Neuron (in vitro differentiated cells): ENCODE measurements around the gene SNX13.

Experiments used
- H2AFZ ChIP-seq: one replicate; pipeline ENCODE4 v1.6.1; 2013; ENCODE audit warnings: low read depth, mild to moderate bottlenecking, inconsistent platforms, low read length, moderate library complexity
- H3K27me3 ChIP-seq: one replicate; pipeline ENCODE4 v1.6.1; 2013; ENCODE audit warnings: low read length; ENCODE audit not compliant: insufficient read depth
- H3K36me3 ChIP-seq: one replicate; pipeline ENCODE4 v1.6.1; 2013; ENCODE audit warnings: low read length; ENCODE audit not compliant: insufficient read depth
- H3K4me1 ChIP-seq: one replicate; pipeline ENCODE4 v1.6.1; 2013; ENCODE audit warnings: low read length; ENCODE audit not compliant: insufficient read depth
- H3K4me3 ChIP-seq: 2 replicates; pipeline ENCODE4 v1.5.1; 2013; ENCODE audit warnings: mild to moderate bottlenecking, low read length, moderate library complexity
- H3K9me3 ChIP-seq: one replicate; pipeline ENCODE4 v1.6.1; 2013; ENCODE audit warnings: low read length

SNX13 gene

DNA sequence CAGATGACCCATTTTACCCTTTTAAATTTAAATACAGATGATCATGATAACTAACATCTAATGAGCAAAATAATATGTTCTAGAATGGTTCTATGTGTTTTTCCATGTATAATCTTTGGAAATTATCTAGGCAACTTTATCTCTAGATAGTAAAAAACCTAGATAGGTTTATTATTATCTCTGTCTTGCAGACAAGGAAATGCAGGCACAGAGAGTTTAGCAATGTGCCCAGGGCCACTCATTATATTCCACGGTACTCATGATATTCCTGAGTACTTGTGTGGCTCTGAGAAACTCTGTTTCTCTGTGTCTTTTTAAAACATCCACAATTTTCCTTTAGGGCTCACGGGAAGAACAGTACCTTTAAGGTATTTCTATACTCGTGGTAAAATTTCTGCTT, 26.4 kb upstream of the SNX13 start:
- no peaks in the 10 kb centered on the region for H3K4me1 ChIP-seq
- no peaks in the 10 kb centered on the region for H3K9me3 ChIP-seq
- no peaks in the 10 kb centered on the region for H3K27me3 ChIP-seq
- no peaks in the 10 kb centered on the region for H3K36me3 ChIP-seq
- H3K4me3 ChIP-seq, result no peak overlapping the region
- H2AFZ ChIP-seq, result no peak overlapping the region

DNA sequence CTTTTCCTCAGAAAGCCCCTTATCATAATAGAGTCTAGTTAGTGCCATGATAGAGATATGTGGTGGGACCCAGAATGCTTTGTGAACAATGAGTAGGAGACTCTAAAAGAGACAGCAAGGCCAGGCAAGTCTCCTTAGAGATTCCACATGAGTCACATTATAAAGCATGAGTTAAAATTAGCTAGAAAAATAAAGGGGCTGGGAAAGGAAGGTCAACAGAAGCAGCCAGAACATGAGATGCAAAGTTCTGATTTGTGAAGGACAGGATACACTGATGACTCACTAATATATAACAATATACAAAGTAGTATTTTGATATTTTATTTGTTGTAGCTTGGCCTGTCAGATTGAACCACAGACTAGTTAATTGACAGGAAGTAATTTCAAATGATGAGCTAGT, 25.3 kb upstream of the SNX13 start:
- no peak overlapping the region for H2AFZ ChIP-seq
- H3K36me3 ChIP-seq, result no peaks in the 10 kb centered on the region
- no peaks in the 10 kb centered on the region for H3K9me3 ChIP-seq
- no peak overlapping the region for H3K4me3 ChIP-seq
- no peaks in the 10 kb centered on the region for H3K4me1 ChIP-seq
- H3K27me3 ChIP-seq, result no peaks in the 10 kb centered on the region

DNA sequence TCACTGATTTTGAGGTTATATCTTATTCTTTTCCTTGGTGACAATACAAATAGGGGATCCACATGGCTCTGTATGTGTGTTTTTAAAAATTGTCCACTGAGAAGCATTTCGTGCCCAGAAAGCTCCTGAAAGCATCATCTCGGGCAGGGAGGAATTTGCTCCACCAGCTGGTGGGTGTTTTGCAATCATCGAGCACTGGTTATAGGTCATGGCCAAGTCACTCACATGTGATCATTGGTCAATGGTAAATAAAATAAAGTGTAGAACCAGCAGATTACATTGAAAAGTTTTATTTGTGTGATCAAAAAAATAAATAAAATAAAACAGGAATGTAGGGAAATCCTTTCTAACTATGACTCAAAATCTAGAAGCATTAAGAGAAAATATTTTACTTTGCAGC, 23.0 kb upstream of the SNX13 start:
- H3K27me3 ChIP-seq, result no peaks in the 10 kb centered on the region
- H3K9me3 ChIP-seq, result no peaks in the 10 kb centered on the region
- no peak overlapping the region for H2AFZ ChIP-seq
- no peaks in the 10 kb centered on the region for H3K36me3 ChIP-seq
- H3K4me1 ChIP-seq, result no peaks in the 10 kb centered on the region
- H3K4me3 ChIP-seq, result no peak overlapping the region

DNA sequence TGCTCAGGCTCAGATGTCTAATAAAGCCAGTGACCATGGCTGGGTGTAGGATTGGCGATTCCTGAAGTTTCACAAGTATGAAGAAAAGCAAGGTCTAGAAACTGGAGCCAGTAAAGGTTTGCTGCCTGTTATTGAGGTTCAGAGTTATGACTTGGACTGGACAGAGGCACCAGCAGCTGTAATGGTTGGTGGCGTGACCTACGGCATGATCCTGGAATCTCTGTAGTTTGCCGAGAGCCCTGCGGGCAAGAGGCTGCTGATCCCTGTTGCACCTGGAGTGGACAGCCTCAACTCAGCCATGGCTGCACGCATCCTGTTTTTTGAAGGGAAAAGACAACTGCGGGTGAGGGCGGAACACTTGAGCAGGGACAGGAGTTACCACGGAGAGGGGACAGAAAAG, 22.4 kb upstream of the SNX13 start:
- Histone ChIP-seq H3K4me3 (no peak overlapping the region), H3K36me3 (no peaks in the 10 kb centered on the region)

DNA sequence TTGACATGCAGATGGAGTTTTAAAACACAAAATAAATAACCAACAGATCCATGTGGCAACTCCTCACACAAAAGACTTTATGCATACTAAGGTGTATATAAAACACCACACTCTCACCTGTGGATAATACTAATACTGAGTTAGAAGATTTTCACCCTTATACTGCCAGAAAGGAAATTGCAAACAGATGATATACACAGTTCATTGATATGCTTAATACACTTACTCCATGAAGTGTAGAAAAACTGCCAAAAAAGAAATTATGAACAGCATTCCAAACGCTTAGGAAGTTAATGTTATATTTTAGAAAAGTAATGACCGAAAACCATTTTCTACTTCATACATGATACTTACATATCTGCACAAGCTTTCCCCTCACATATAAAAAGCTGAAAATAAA, 17.6 kb upstream of the SNX13 start:
- Histone ChIP-seq H3K9me3 (no peaks in the 10 kb centered on the region), H2AFZ (no peak overlapping the region), H3K36me3 (no peaks in the 10 kb centered on the region), H3K27me3 (no peaks in the 10 kb centered on the region), H3K4me1 (no peaks in the 10 kb centered on the region), H3K4me3 (no peak overlapping the region)

More for the DNA sequence above, 22.4 kb upstream of the SNX13 start:
- Histone ChIP-seq H3K27me3 (no peaks in the 10 kb centered on the region), H2AFZ (no peak overlapping the region), H3K4me1 (no peaks in the 10 kb centered on the region), H3K9me3 (no peaks in the 10 kb centered on the region)

DNA sequence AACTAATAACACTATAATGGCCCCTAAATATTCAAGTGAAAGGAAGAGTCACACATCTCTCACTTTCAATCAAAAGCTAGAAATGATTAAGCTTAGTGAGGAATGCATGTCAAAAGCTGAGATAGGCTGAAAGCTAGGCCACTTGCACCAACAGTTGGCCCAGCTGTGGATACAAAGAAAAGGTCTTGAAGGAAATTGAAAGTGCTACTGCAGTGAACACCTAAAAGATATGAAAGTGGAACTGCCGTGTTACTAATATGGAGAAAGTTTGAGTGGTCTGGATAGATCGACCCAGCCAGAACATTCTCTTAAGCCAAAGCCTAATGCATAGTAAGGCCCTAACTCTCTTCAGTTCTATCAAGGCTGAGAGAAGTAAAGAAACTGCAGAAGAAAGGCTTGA, 12.1 kb upstream of the SNX13 start:
- H3K4me1 ChIP-seq, result no peaks in the 10 kb centered on the region
- no peaks in the 10 kb centered on the region for H3K36me3 ChIP-seq
- no peak overlapping the region for H3K4me3 ChIP-seq
- no peaks in the 10 kb centered on the region for H3K9me3 ChIP-seq
- no peaks in the 10 kb centered on the region for H3K27me3 ChIP-seq
- H2AFZ ChIP-seq, result peak overlapping the region; percentile 26

DNA sequence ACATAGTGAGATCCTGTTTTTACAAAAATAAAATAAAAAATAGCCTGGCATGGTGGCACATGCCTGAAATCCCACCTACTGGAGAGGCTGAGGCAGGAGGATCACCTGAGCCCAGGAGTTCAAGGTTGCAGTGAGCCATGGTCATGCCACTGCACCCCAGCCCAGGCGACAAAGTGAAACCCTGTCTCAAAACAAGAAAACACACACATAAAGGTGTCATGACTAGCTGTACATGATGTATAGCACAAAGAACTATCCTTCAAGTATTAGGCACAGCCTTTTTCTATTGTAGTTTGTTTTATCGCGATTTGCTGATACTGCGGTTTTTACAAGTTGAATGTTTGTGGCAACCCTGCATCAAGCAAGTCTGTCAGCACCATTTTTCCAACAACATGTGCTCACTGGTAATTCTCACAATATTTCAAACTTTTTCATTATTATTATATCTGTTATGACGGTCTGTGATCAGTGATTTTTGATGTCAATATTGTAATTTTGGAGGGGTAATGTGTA, 11.5 kb upstream of the SNX13 start:
- Histone ChIP-seq H3K36me3 (no peaks in the 10 kb centered on the region), H3K27me3 (no peaks in the 10 kb centered on the region), H3K4me1 (no peaks in the 10 kb centered on the region), H3K9me3 (no peaks in the 10 kb centered on the region), H3K4me3 (no peak overlapping the region), H2AFZ (no peak overlapping the region)

DNA sequence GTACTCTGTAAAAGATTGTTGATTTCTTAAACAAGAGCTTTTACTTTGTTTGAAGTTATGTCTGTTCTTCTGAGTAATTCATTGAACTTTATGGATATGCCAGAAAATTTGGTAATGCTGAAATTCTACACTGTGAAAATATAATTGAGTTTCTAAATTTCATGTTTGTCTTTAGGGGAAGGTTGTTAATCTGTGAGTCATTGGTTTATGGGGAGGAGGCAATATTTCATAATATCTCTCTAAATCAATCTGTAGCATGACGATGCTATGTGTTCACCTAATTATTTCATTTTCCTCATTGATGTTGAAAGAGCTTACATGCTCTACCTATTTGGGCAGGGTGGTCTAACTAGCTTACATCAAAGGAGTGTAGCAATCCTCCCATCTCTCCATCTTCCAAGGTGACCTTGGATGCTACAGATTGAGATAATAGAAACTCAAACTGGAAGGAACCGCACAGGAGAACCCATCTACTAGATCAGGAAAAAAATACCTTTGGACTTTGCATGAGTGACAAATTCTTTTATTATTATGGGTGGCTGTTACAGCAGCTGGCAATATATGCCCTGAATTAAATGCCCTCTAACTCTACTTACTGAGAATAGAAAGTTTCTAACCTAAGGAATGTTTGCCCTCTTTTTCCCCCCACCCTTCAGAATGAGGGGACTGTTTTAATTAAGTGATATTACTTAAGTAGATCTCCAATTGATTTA, 8.4 kb upstream of the SNX13 start:
- Histone ChIP-seq H2AFZ (no peak overlapping the region), H3K4me3 (no peak overlapping the region), H3K36me3 (no peaks in the 10 kb centered on the region), H3K4me1 (no peaks in the 10 kb centered on the region), H3K9me3 (no peaks in the 10 kb centered on the region), H3K27me3 (no peaks in the 10 kb centered on the region)

DNA sequence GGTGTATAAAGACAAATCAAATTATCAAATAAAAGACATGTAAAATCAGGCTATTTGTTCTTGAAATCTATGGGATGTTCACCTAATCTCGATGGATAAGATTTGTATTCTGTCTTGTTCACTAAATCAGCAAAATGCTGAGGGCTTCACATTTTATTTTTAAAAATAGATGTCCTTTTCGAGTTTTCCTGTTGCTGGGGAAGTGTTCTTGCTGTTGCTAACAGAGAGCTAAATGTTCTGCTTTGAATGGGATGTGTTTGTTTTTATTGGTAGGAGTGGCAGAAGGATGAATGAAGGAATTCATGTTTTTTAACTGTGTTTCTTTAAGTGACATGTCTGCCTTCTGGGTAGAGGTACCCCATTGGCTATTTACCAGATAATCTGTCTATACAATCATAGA, 7.3 kb upstream of the SNX13 start:
- Histone ChIP-seq H2AFZ (no peak overlapping the region), H3K36me3 (no peaks in the 10 kb centered on the region), H3K4me1 (no peaks in the 10 kb centered on the region), H3K9me3 (no peaks in the 10 kb centered on the region), H3K27me3 (no peaks in the 10 kb centered on the region), H3K4me3 (no peak overlapping the region)

DNA sequence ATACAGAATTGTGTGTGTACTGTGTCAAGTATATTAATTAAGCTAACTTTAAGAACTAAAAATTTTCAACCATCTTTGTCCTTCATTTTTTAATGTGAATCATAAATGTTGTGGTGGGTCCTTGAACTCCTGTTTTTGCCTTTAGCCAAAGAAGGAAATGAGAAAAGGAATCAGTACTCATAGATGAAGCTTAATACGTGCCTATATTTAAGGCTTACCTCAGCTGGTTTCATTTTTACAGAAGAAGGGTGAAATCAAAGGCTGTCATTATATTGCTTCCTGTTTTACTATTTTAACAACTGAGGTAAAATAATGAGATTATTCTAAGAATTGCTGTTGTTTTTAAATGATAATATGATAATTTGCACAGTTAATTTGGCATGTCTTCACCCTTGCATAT, 6.3 kb upstream of the SNX13 start:
- peaks cover 2% of the 10 kb centered on the region for H3K4me1 ChIP-seq
- H2AFZ ChIP-seq, result no peak overlapping the region
- no peaks in the 10 kb centered on the region for H3K27me3 ChIP-seq
- H3K9me3 ChIP-seq, result no peaks in the 10 kb centered on the region
- no peak overlapping the region for H3K4me3 ChIP-seq
- no peaks in the 10 kb centered on the region for H3K36me3 ChIP-seq

DNA sequence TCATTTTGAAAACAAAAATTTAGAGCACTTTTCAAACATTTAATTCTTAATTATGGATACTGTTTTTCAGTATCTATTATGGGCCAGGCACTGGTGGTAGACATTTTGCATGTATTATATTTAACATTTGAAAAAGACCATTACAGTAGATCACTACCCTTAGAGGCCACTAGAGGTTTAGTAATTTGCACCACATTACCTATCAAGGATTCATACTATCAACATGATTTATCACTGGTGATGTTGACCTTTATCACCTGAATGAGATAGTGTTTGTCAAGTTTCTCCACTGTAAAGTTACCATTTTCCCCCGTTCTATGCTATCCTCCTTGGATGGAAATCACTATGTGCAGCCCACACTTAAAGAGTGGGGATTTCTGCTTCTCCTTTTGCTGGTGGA, 4.4 kb upstream of the SNX13 start:
- H3K9me3 ChIP-seq, result no peaks in the 10 kb centered on the region
- no peak overlapping the region for H2AFZ ChIP-seq
- peaks cover 6% of the 10 kb centered on the region for H3K4me1 ChIP-seq
- H3K36me3 ChIP-seq, result no peaks in the 10 kb centered on the region
- H3K27me3 ChIP-seq, result no peaks in the 10 kb centered on the region
- H3K4me3 ChIP-seq, result no peak overlapping the region

DNA sequence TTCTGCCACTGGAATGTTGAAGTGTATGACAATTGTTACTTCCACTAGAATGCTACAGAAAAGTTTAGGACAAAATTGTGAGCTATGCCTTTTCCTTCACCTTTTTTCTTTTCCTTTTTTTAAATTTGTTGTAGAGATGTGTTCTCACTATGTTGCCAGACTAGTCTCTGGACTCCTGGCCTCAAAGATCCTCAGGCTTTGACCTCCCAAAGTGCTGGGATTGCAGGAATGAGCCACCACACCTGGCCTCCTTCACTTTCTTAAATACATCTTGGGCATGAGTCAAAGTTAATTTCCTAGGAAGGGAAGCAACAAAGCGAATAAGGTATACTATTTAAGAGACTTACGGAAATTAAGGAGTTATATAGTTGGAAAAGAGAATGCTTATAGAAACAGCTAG, 2.7 kb upstream of the SNX13 start:
- Histone ChIP-seq H3K4me1 (peaks cover 22% of the 10 kb centered on the region), H3K36me3 (no peaks in the 10 kb centered on the region), H3K9me3 (no peaks in the 10 kb centered on the region), H2AFZ (no peak overlapping the region), H3K27me3 (no peaks in the 10 kb centered on the region), H3K4me3 (no peak overlapping the region)

DNA sequence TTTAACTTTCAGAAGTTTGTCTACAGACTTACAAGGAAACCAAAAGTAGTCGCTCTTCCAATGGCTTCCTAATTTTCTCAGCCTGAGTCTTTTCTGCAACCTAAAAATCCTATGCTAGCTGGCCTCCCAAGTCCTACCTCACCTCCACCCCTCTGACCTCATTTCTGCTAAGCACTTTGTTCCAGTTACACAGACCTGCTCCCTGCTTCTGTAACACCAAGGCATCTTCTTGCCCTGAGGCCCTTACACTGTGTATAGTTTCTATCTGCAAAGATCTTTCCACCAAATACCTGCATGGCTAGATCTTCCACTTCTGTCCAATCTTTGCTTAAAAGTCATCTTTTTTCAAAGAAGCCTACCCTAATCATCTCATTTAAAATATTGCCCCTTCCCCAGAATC, 1.9 kb upstream of the SNX13 start:
- H3K4me1 ChIP-seq, result peaks cover 27% of the 10 kb centered on the region
- H3K9me3 ChIP-seq, result no peaks in the 10 kb centered on the region
- H2AFZ ChIP-seq, result no peak overlapping the region
- H3K4me3 ChIP-seq, result no peak overlapping the region
- H3K27me3 ChIP-seq, result no peaks in the 10 kb centered on the region
- no peaks in the 10 kb centered on the region for H3K36me3 ChIP-seq

DNA sequence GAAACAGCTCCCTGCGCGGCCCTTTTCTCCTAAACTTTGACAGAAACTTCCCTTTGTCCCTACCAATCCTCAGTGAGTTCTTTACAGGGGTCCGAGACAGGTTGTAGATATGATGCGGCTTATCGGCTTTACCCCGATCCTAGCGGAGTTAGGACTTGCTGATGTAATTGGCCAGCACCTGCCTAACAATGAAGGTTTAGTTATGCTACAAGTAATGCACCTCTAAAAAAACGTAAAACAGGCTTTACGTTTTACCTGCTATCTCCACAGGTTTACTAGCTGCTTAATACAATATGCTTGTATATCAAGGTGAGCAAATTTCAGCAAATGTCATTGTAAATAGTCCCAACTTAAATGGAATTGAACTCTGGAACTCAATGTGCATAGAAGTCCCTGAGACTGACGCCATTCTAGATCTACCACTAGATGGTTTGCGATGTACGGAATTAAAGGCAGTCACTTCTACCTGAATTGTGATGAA, 697 bp upstream of the SNX13 start:
- Histone ChIP-seq H2AFZ (peak overlapping the region; percentile 98), H3K27me3 (no peaks in the 10 kb centered on the region), H3K4me3 (peak overlapping the region; percentile 68)

More for the DNA sequence above, 697 bp upstream of the SNX13 start:
- H3K36me3 ChIP-seq, result no peaks in the 10 kb centered on the region
- no peaks in the 10 kb centered on the region for H3K9me3 ChIP-seq
- peaks cover 27% of the 10 kb centered on the region for H3K4me1 ChIP-seq
